ENCODE data around the gene PERM1.

- no peak for TF ChIP-seq TAF1 (conservative IDR thresholded peaks at IDR 0.05)
- no peak for TF ChIP-seq MAX (IDR thresholded peaks at IDR 0.05)
- TF ChIP-seq REST (IDR thresholded peaks at IDR 0.05): no peak
- TF ChIP-seq CTCF (IDR thresholded peaks at IDR 0.05; ENCODE audit: low read depth, low read length, missing input control): no peak
- no peak for TF ChIP-seq YY1 (IDR thresholded peaks at IDR 0.05)
- TF ChIP-seq RAD21 (IDR thresholded peaks at IDR 0.05): no peak
- no peak for TF ChIP-seq GABPA (IDR thresholded peaks at IDR 0.05 in 1 of 2, conservative IDR thresholded peaks at IDR 0.05 in 1 of 2)
- no peak for TF ChIP-seq NR2F2 (IDR thresholded peaks at IDR 0.05)
- no peak for TF ChIP-seq HNF4G (IDR thresholded peaks at IDR 0.05)
- TF ChIP-seq, protein P1, sequence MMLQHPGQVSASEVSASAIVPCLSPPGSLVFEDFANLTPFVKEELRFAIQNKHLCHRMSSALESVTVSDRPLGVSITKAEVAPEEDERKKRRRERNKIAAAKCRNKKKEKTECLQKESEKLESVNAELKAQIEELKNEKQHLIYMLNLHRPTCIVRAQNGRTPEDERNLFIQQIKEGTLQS (IDR thresholded peaks at IDR 0.05): no peak
- no peak for TF ChIP-seq HNF4A (conservative IDR thresholded peaks at IDR 0.05)
- no peak for TF ChIP-seq RXRA (IDR thresholded peaks at IDR 0.05)
- TF ChIP-seq, protein P2, sequence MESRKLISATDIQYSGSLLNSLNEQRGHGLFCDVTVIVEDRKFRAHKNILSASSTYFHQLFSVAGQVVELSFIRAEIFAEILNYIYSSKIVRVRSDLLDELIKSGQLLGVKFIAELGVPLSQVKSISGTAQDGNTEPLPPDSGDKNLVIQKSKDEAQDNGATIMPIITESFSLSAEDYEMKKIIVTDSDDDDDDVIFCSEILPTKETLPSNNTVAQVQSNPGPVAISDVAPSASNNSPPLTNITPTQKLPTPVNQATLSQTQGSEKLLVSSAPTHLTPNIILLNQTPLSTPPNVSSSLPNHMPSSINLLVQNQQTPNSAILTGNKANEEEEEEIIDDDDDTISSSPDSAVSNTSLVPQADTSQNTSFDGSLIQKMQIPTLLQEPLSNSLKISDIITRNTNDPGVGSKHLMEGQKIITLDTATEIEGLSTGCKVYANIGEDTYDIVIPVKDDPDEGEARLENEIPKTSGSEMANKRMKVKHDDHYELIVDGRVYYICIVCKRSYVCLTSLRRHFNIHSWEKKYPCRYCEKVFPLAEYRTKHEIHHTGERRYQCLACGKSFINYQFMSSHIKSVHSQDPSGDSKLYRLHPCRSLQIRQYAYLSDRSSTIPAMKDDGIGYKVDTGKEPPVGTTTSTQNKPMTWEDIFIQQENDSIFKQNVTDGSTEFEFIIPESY (IDR thresholded peaks at IDR 0.05): no peak
Observed at GRCh38 chr1:934991-935750, 46.7 kb downstream of the PERM1 start.

Measured in liver (tissue), 3 donors.